K562 (cell line): ENCODE measurements around the gene MFSD12. TPM values are rescaled to one million over a fixed set of nuclear protein-coding genes. Genes with fewer than 3 reads are reported as not detected.

ENCODE experiments used
- ATAC-seq: fragments of 200-7000 bp; cut with Tn5 transposase; 3 replicates; pipeline ENCODE4 v1.9.1; 2020; ENCODE audit warnings: moderate library complexity
- BruUV-seq: library from RNA; stranded (reverse); fragments of 400-500 nt; replicated peaks from 2 replicates; lab custom pipeline; 2021; lab: Mats Ljungman, UMichigan
- CTCF ChIA-PET: fragments of 300-600 bp; formaldehyde crosslinking; extraction: SDS; loops from one replicate; lab custom pipeline; 2021; ENCODE audit warnings: low intra/inter-chr PET ratio; lab: Yijun Ruan, JAX
- POLR2A ChIA-PET: fragments of 300-600, 350-650 bp; sonication (Branson Sonifier 250); formaldehyde crosslinking; extraction: SDS; loops from one replicate; lab custom pipeline; 2021; ENCODE audit warnings: antibody characterized with exemption, inconsistent platforms; lab: Yijun Ruan, JAX
- DNase-seq, 4 experiments: peaks; one replicate each; pipeline versions ENCODE4 v3.0.0 to v3.0.0-alpha.2; 2011 to 2018; ENCODE audit warnings: low spot score in 3 of 4, mixed read lengths in 3 of 4; ENCODE audit errors: extremely low read depth in 1 of 4
- FAIRE-seq: peaks from 2 replicates; lab custom pipeline; 2011; peaks lifted over from hg19 to GRCh38; lab: Jason Lieb, UNC
- H2AFZ ChIP-seq: 2 replicates; pipeline ENCODE4 v1.6.0; 2011; ENCODE audit warnings: low read depth, low read length, control low read depth, inconsistent platforms
- H3K27ac ChIP-seq: fragments of 200-600 bp; 3 replicates; pipeline ENCODE4 v1.8.0; 2011; ENCODE audit warnings: low read depth, mild to moderate bottlenecking, control low read depth, inconsistent platforms, low read length, moderate library complexity, mixed read lengths; ENCODE audit errors: extremely low read depth
- H3K27me3 ChIP-seq, 2 experiments: fragments of 300-600 bp in 1 of 2; 2 replicates in 1 of 2; 3 replicates in 1 of 2; pipeline versions ENCODE4 v1.6.0 to v1.8.0; 2011; ENCODE audit warnings: inconsistent platforms in 2 of 2, low read length in 2 of 2, mild to moderate bottlenecking in 1 of 2, mixed read lengths in 1 of 2, moderate library complexity in 1 of 2; ENCODE audit not compliant: control insufficient read depth in 2 of 2, insufficient read depth in 2 of 2
- H3K36me3 ChIP-seq: fragments of 300-600 bp; 3 replicates; pipeline ENCODE4 v1.8.0; 2011; ENCODE audit warnings: mild to moderate bottlenecking, low read length, inconsistent platforms; ENCODE audit not compliant: control insufficient read depth, insufficient read depth
- H3K4me1 ChIP-seq, 2 experiments: fragments of 200-600 bp in 1 of 2; replicated peaks in 1 of 2; 2 replicates in 1 of 2; 3 replicates in 1 of 2; pipeline versions ENCODE4 v1.5.1 to v1.8.0; 2011; ENCODE audit warnings: inconsistent platforms in 2 of 2, low read length in 2 of 2, mild to moderate bottlenecking in 1 of 2, mixed read lengths in 1 of 2, moderate library complexity in 1 of 2; ENCODE audit not compliant: control insufficient read depth in 2 of 2, insufficient read depth in 2 of 2
- H3K4me2 ChIP-seq: 2 replicates; pipeline ENCODE4 v1.6.1; 2011; ENCODE audit warnings: low read length, control low read depth, inconsistent platforms, mixed read lengths; ENCODE audit not compliant: insufficient read depth
- H3K4me3 ChIP-seq: fragments of 200-600 bp; sonication (generic), shearing (Covaris generic); 2 replicates; pipeline ENCODE4 v1.5.1; 2016; ENCODE audit warnings: control low read depth, inconsistent platforms
- H3K79me2 ChIP-seq: fragments of 200-600 bp; 3 replicates; pipeline ENCODE4 v1.8.0; 2011; ENCODE audit warnings: low read length, inconsistent platforms; ENCODE audit not compliant: control insufficient read depth, insufficient read depth
- H3K9ac ChIP-seq, 2 experiments: 2 replicates each; pipeline versions ENCODE4 v1.6.0 to v1.6.1; 2011; ENCODE audit warnings: low read depth in 2 of 2, low read length in 2 of 2, control low read depth in 1 of 2, inconsistent platforms in 1 of 2, mild to moderate bottlenecking in 1 of 2, mixed read lengths in 1 of 2; ENCODE audit not compliant: insufficient read depth in 1 of 2
- H3K9me1 ChIP-seq: one replicate; pipeline ENCODE4 v1.6.0; 2011; ENCODE audit warnings: inconsistent platforms, mild to moderate bottlenecking, low read length, moderate library complexity; ENCODE audit not compliant: control insufficient read depth, insufficient read depth
- H3K9me3 ChIP-seq: replicated peaks from 2 replicates; pipeline ENCODE4 v1.5.1; 2011; ENCODE audit warnings: low read depth, low read length, inconsistent platforms; ENCODE audit not compliant: control insufficient read depth, insufficient read depth
- H4K20me1 ChIP-seq: replicated peaks from 2 replicates; pipeline ENCODE4 v1.6.1; 2011; ENCODE audit warnings: low read length, inconsistent platforms, mixed read lengths; ENCODE audit not compliant: control insufficient read depth, insufficient read depth
- PCBP1 ChIP-seq: fragments of 200-400 bp; formaldehyde crosslinking; IDR thresholded peaks from 2 replicates; pipeline ENCODE4 v1.6.1; 2018; ENCODE audit warnings: mild to moderate bottlenecking, low read depth, low read length; ENCODE audit not compliant: poor library complexity, severe bottlenecking
- RBFOX2 ChIP-seq: fragments of 200-400 bp; formaldehyde crosslinking; IDR thresholded peaks from 2 replicates; pipeline ENCODE4 v1.6.1; 2017; ENCODE audit warnings: low read depth, mild to moderate bottlenecking, low read length, moderate library complexity
- ZKSCAN3 ChIP-seq: fragments of 250-450 bp; sonication (Bioruptor Pico); IDR thresholded peaks from 2 replicates; pipeline ENCODE4 v1.4.0; 2020
- WGBS: fragments of 100-300 bp; shearing (Covaris generic); methylation state at CpG from one replicate; pipeline ENCODE4 v1.1.6; 2016; ENCODE audit warnings: low coverage, mixed read lengths; ENCODE audit not compliant: insufficient coverage; ENCODE audit errors: missing lambda C conversion rate; 5-methylcytosine and 5-hydroxymethylcytosine counted together
- in situ Hi-C: fragments of 300-500 bp; cut with MboI; formaldehyde crosslinking; loops from 4 replicates; pipeline ENCODE4 v1.15.0; 2018; ENCODE audit warnings: inconsistent platforms, mixed read lengths
- intact Hi-C: fragments of 100-400 bp; cut with micrococcal nuclease; formaldehyde crosslinking; loops from 2 replicates; pipeline ENCODE4 v1.14.2; 2022
- polyA plus RNA-seq, 8 experiments: library from polyadenylated mRNA; depleted of rRNA in 4 of 8; stranded (reverse) in 5 of 8; unstranded in 3 of 8; fragments of >200 nt; fragmentation: Nextera tagmentation in 2 of 8; fragmentation: Illumina TruSeq in 1 of 8; extraction: Ambion mirVana in 2 of 8; extraction: Trizol in 1 of 8; gene quantifications; 2 replicates each; pipeline versions ENCODE4 v1.2.1 to v1.2.3, GENCODE V29; 2011 to 2014; ENCODE audit warnings: inconsistent platforms in 1 of 8, missing spikeins in 1 of 8
- total RNA-seq, 7 experiments: library from RNA; depleted of rRNA in 6 of 7; stranded (reverse); fragments of >200 nt in 6 of 7; fragmentation: Illumina TruSeq in 2 of 7; extraction: Trizol in 2 of 7; gene quantifications; 2 replicates each; pipeline versions ENCODE4 v1.2.1 to v1.2.3, GENCODE V29; 2011 to 2021; ENCODE audit warnings: low replicate concordance in 1 of 7

Gene MFSD12
- total and polyA plus RNA-seq, 9 of the 15 experiments (the other 6 are each of a cell fraction or from before 2014, with no cell fraction given): 0.69 to 112 (median 31.8) TPM

- peaks cover 4% of the 10 kb centered on the region for H3K9me1 ChIP-seq
- in situ Hi-C loops: no loop called here
- FAIRE-seq: no peak
- ChIA-PET CTCF (no interaction called here), POLR2A (interaction anchor here (1.4 kb wide), 1 partner anchor 11 kb away, joined by 4 read pairs; no protein-coding TSS in a partner anchor)
- no peak overlapping the region for H3K27ac ChIP-seq
- H3K4me1 ChIP-seq: peaks cover 19 to 80% of the 10 kb centered on the region in 2 experiments
- intact Hi-C loops: no loop called here
- H2AFZ ChIP-seq: no peak overlapping the region
- peak overlapping the region in 1 of 2 experiments; percentile 72; a peak in 2 of 4 replicates for H3K9ac ChIP-seq
- no peak for TF ChIP-seq ZKSCAN3
- TF ChIP-seq PCBP1: peak; percentile 46
- peak; percentile 16; the same call in 1 of the 2 replicates for TF ChIP-seq RBFOX2
- peaks cover 52% of the 10 kb centered on the region for H3K79me2 ChIP-seq
- ATAC-seq: no peak
- no peak overlapping the region for H3K4me3 ChIP-seq
- H4K20me1 ChIP-seq: peaks cover 12% of the 10 kb centered on the region; the same call in 1 of the 2 replicates
- 92% methylated on average over 27 of the region's 40 CpGs for WGBS
- H3K27me3 ChIP-seq: no peaks in the 10 kb centered on the region
- no peaks in the 10 kb centered on the region for H3K9me3 ChIP-seq
- DNase-seq: no peak
- no TSS peak for BruUV-seq
- peaks cover 63% of the 10 kb centered on the region; the same call in 1 of the 3 replicates for H3K36me3 ChIP-seq
- no peak overlapping the region for H3K4me2 ChIP-seq
Measured at GRCh38 chr19:3522421-3523360, 34.7 kb downstream of the MFSD12 start.
